GM18505 (cell line): Measurements from ENCODE around the gene FAM131B.
"Not testable (repeated sequence)": the region's sequence is repeated elsewhere in the genome, so short reads cannot be mapped to it uniquely, and the experiment has no call there.

Experiments used
- ATAC-seq: cut with Tn5 transposase; IDR thresholded peaks from one replicate; pipeline ENCODE4 v1.9.1; 2021; ENCODE audit not compliant: unreplicated experiment
- POLR2A ChIP-seq: IDR thresholded peaks from 4 replicates; pipeline ENCODE4 v1.6.1; 2011; ENCODE audit warnings: borderline replicate concordance; ENCODE audit not compliant: insufficient read depth, insufficient read length; ENCODE audit errors: extremely low read depth

The FAM131B gene

GRCh38 chr7:143362131-143363015 is at the start of gene FAM131B:
Gene FAM131B (minus strand): TSS chr7:143362713. CDS start chr7:143362603, 110 bp downstream.
- no peak for ATAC-seq
- no peak for TF ChIP-seq POLR2A

DNA sequence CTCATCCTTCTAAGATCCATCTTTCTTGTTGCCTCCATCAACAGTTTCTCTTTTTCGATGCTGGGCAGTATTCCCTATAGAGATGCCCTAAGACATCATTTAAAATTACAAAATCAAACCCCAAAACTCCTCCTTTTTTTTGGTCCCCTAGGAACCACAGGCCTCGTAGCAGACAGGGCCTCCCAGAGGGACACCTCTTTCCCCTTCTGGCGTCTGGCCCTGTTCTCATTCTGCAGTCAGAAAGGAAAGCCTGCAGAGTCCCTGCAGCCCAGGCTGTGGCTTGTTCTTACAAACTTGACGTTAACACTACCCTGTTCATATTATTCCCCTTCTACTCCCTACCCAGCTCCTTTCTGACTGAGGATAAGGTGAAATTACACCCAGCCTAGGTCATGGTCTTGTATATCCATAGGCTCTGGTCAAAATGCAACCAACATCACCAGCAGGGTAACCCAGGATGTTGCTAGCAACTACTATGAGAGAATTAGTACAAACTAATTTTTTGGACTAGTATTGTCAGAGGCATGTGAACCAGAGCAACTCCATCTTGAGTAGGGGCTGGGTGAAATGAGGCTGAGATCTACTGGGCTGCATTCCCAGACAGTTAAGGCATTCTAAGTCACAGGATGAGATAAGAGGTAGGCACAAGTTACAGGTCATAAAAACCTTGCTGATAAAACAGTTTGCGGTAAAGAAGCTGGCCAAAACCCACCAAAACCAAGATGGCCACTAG is 49.6 kb upstream of the FAM131B start:
- no peak for TF ChIP-seq POLR2A
- ATAC-seq, result no peak

DNA sequence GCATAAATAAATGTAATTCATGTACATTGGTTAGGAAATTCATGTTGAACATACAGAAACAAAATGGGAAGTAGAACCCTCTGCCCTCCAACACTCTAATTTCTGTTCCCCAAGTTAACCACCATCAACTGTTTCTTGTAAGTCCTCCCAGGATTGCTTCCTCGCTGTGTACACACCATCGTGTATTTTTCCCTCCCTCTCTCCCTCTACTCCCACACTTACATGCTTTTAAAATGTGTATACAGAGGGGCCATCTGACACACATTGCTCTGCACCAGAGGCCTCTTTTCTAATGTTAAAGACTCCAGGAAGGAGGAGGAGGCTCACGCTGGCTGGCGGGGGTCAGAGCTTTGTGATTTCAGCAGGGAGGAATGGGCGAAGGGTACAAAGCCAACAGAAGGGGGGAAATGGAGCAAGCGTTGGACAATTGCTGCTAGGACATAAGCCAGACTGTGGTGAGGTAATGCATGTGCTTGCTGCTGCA is 48.0 kb upstream of the FAM131B start:
- no peak for ATAC-seq

DNA sequence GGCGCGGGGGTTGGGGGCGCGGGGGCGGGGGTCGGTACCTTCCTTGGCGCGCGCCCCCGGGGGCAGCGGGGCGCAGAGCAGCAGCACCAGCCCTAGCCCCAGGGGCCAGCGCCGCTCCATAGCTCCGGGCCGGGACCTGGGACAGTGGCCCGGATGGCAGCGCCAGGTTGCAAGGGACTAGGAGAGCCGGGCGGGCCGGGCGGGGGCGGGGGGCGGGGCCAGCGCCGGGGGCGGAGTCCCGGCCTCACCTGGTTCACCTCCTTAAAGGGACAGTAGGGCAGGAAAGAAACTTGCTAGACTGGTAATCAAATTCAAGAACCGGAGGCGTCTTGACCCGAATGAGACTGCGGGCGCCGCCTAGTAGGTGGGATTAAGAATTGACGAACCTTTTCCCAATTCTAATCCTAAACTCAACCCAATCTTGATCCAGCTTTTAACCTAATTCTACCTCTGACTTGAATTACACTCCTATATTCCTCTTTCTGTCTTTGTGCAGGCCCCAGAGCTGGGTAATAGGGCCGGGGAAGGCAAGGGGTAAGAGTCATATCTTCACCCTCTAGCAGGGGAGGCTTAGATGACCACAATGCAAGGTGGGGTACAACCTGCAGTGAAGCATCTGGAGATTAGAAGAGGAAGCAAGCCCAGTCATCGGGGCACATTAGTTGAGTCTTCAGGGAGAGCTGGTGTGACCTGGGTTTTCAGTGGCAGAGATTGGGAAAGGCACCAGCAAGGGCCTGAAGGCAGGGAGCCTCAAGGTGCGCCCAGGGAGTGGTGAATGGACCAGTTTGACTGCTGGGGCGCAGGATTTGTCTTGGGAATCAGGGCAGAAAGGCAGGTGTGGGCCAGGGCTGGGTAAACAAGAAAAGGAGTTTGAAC is 46.4 kb upstream of the FAM131B start, which contains the start of gene EPHA1:
Gene EPHA1, minus strand, starts transcription at position 171 of the 876 bp plus-strand sequence. Its CDS starts 51 bp downstream, at position 120.
- no peak for ATAC-seq
- TF ChIP-seq POLR2A, result no peak

More for the DNA sequence above, 48.0 kb upstream of the FAM131B start:
- no peak for TF ChIP-seq POLR2A

DNA sequence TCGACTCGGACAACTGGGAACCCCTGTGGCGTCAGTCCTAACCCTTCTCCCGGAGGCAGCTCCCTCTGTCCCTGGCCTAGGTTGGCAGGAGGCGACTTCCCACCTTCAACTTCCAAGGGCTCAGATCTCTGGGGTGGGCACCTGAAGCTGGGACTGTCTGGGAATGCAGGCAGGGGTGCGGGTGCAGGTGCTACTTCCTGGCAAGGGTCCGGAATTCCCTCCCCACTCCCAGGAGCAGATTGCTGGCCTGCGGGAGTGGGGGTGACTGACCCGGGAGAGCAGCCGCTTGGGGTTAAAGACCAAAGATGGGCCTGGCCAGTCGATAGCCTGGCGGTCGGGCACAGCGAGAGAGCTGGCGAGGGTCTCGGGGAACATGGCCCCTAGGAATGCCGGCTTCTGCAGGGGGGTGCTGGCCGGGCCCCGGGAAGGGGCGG is 45.8 kb upstream of the FAM131B start:
- no peak for ATAC-seq
- TF ChIP-seq POLR2A, result no peak

DNA sequence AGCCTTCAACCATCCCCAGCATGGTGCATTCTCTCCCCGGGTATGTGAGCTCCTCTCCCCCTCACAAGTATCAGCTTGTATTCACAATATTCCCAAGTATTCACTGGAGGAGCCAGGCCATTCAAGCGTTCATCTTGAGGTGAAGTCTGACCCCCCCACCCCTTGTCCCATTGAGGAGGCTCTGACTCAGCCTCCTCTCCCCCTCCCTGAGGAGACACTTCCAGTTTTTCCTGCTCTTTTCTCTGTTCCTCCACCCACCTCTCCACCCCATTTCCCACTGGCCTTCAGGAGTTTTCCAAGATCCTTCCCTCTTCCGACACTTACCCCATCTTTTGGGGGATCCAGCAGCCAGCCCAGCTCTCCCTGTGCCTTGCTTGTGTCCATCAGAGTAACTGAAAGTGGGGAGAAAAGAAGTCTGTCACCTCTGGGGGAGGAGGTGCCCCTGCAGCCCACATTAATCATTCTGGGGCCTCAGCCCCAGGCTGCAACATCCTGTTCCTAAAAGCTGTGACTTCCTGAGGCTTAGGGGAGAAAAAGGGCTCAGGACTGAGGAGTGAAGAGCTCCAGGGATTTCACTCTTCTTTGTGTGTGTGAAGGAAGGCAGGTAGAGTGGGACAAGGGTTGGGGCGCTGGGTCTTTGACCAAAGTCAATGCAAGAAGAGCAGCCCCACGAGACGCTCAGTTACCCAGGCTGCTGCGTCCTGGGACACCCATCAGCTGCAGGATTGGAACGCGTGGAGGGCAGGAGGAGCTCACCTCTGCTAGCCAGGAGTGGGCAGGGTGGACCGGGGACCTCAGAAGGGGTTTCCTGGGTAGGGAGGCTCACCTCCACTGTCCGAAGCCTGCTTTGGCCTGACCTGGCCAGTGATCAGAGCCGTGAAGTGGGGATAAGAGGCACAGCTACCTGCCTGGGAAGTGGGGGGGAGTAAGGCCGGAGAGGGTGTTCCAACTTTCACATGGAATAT is 45.1 kb upstream of the FAM131B start:
- no peak for TF ChIP-seq POLR2A
- no peak for ATAC-seq

GRCh38 chr7:143406002-143406357 is 43.5 kb upstream of the FAM131B start:
- TF ChIP-seq POLR2A, result no peak
- ATAC-seq, result no peak

DNA sequence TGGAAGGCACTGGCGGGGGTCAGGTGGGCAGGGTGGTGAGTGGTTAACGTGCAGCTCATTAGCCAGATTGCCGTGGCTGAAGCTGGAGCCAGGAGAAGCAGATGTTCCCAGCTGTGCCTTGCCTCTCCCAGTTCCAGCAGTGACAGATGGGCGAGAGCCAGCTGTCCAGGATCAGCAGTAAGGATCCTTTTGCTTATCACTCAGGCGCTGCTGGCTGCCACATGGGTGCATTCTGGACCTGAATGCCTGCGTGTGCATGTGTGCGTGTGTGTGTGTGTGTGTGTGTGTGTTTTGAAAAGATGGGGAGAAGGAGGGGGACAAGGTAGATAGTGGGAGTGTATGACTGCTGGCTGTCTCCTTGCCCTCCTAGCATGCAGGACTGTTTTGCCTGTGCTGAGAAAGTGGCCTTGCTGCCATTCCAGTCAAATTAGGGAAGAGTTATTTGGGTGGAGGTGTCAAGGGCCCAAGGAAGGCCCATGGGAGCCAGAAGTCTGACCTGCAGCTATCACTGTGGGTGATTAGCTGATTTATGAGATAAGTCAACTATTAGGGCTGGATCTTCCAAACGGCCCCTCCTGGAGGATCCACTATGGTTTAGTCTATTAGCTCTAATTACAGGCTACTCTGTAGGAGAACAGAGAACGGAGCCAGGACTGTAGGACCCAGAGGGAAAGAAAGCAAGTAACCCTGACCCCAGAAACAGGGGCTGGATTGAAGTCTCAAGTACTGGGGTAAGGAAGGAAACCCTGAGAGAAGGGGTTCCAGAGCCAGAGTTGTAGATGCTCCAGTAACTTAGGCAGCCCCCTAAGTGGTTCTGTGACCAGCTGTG is 42.9 kb upstream of the FAM131B start:
- TF ChIP-seq POLR2A, result no peak
- ATAC-seq, result no peak

DNA sequence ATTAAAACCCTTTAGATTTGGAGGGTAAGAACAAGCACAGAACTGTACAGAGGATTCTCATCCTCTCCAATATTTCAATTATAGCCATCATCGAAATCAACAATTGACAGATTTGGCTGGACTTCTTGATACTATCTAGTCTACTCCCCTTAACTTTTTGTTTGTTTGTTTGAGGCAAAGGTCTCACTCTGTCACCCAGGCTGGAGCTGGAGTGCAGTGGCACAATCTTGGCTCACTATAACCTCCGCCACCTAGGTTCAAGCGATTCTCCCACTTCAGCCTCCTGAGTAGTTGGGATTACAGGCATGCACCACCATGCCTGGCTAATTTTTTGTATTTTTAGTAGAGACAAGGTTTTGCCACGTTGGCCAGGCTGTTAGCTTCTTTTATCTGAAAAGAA is 39.7 kb upstream of the FAM131B start:
- not testable (repeated sequence) for ATAC-seq

DNA sequence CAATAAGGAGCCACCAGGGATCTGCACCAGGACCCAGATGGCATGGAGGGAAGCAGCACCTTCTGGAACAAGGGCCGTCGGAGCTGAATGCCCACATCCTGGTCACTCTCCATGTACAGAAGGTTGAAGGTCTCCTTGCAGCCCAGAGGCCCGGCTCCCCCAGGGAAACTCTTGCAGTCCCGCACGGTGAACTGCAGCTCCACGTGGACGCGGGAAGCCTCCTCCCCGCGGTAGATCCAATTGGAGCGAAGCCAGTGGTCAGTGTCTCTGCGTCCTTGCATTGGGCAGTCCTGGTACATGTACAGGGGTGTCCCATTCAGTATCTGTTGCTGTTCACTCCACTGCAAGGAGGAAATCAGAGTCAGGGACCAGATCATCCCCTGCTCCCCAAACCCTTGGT is 38.8 kb upstream of the FAM131B start:
- ATAC-seq, result no peak
- TF ChIP-seq POLR2A, result no peak

DNA sequence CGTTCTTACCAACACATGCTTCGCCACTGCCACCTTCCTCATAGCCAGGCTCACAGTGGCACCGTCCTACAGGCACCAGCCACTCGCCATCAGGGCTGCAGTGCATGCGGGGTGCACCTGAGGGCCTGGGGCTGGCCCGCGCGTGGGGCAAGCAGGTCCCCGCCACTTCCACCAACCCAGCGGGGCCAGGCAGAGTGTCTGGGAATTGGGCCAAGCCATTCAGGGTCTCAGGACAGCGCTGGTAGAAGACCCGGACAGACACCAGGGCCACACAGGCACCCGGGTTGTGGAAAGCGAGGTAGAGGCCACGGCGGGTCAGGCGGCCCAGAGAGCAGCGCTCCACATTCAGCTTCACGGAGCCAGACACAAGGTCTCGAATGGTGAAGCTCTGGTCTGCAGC is 37.1 kb upstream of the FAM131B start:
- no peak for TF ChIP-seq POLR2A
- ATAC-seq, result no peak
